Tibial artery (tissue), 4 donors: ENCODE data around the gene ANGPTL8.

Source experiments
- DNase-seq, 2 donors: peaks; one replicate each; pipeline ENCODE4 v3.0.0-alpha.2; 2019
- H3K27ac ChIP-seq, 2 donors: fragments of 200-600 bp; sonication (generic) in 1 of 2; 1 replicate in 1 of 2; 2 replicates in 1 of 2; pipeline ENCODE4 v1.5.1; 2018 to 2019; ENCODE audit warnings: mild to moderate bottlenecking in 1 of 2
- H3K27me3 ChIP-seq, 2 donors: fragments of 200-600 bp; sonication (generic) in 1 of 2; one replicate each; pipeline versions ENCODE4 v1.5.1 to v1.6.0; 2016 to 2019
- H3K36me3 ChIP-seq, 3 donors: fragments of 200-600 bp; sonication (generic) in 2 of 3; one replicate each; pipeline ENCODE4 v1.5.1; 2016 to 2019; ENCODE audit warnings: mild to moderate bottlenecking in 2 of 3
- H3K4me1 ChIP-seq, 4 donors: fragments of 200-600 bp; sonication (generic) in 2 of 4; 1 replicate in 3 of 4; 2 replicates in 1 of 4; pipeline ENCODE4 v1.5.1; 2016 to 2019
- H3K4me3 ChIP-seq, 2 donors: fragments of 200-600 bp; sonication (generic) in 1 of 2; 1 replicate in 1 of 2; 2 replicates in 1 of 2; pipeline ENCODE4 v1.5.1; 2018 to 2019; ENCODE audit warnings: mild to moderate bottlenecking in 2 of 2
- H3K9me3 ChIP-seq, 3 donors: fragments of 200-600 bp; sonication (generic) in 1 of 3; one replicate each; pipeline ENCODE4 v1.5.1; 2016 to 2019
- CTCF ChIP-seq, 2 experiments: fragments of 200-600 bp in 1 of 2; fragments of 450-650 bp in 1 of 2; IDR thresholded peaks; one replicate each; pipeline ENCODE4 v1.5.1; 2017 to 2019; ENCODE audit warnings: antibody characterized with exemption in 2 of 2, mild to moderate bottlenecking in 1 of 2, moderate library complexity in 1 of 2
- intact Hi-C: fragments of 100-400 bp; cut with DNase I; formaldehyde crosslinking; loops from one replicate; pipeline ENCODE4 v1.15.0; 2023; ENCODE audit warnings: low total_unique reads

The ANGPTL8 gene

GRCh38 chr19:11230621-11231386 lies 8.6 kb upstream of the ANGPTL8 start:
- H3K36me3 ChIP-seq, result peaks cover 7 to 90% (median 61%) of the 10 kb centered on the region in 3 donors
- H3K4me3 ChIP-seq, result no peak overlapping the region

GRCh38 chr19:11232555-11232954 lies 6.9 kb upstream of the ANGPTL8 start:
- Histone ChIP-seq H3K36me3 (peaks cover 7 to 88% (median 62%) of the 10 kb centered on the region in 3 donors), H3K4me1 (no peaks in the 10 kb centered on the region), H3K9me3 (no peaks in the 10 kb centered on the region), H3K27ac (no peak overlapping the region), H3K4me3 (no peak overlapping the region), H3K27me3 (no peaks in the 10 kb centered on the region)
- no peak for TF ChIP-seq CTCF (IDR thresholded peaks at IDR 0.05)
- no peak for DNase-seq
- intact Hi-C loops, result no loop called here

More at GRCh38 chr19:11230621-11231386, 8.6 kb upstream of the ANGPTL8 start:
- no peak for TF ChIP-seq CTCF (IDR thresholded peaks at IDR 0.05)
- no peaks in the 10 kb centered on the region for H3K9me3 ChIP-seq
- H3K27me3 ChIP-seq, result no peaks in the 10 kb centered on the region
- H3K4me1 ChIP-seq, result no peaks in the 10 kb centered on the region
- intact Hi-C loops, result no loop called here
- DNase-seq, result no peak
- H3K27ac ChIP-seq, result no peak overlapping the region

GRCh38 chr19:11233073-11233472 lies 6.3 kb upstream of the ANGPTL8 start:
- no peaks in the 10 kb centered on the region for H3K9me3 ChIP-seq

GRCh38 chr19:11234486-11235075 lies 4.8 kb upstream of the ANGPTL8 start:
- H3K27me3 ChIP-seq, result no peaks in the 10 kb centered on the region
- no peak overlapping the region for H3K27ac ChIP-seq
- no peak for DNase-seq
- TF ChIP-seq CTCF (IDR thresholded peaks at IDR 0.05), result no peak
- peaks cover 0 to 6% (median 0%) of the 10 kb centered on the region in 3 donors for H3K9me3 ChIP-seq
- H3K4me1 ChIP-seq, result no peaks in the 10 kb centered on the region
- peaks cover 10 to 94% (median 81%) of the 10 kb centered on the region in 3 donors for H3K36me3 ChIP-seq
- no peak overlapping the region for H3K4me3 ChIP-seq
- intact Hi-C loops, result no loop called here

More at GRCh38 chr19:11233073-11233472, 6.3 kb upstream of the ANGPTL8 start:
- no peak overlapping the region for H3K27ac ChIP-seq
- intact Hi-C loops, result no loop called here
- no peak overlapping the region for H3K4me3 ChIP-seq
- no peaks in the 10 kb centered on the region for H3K4me1 ChIP-seq
- TF ChIP-seq CTCF (IDR thresholded peaks at IDR 0.05), result no peak
- H3K27me3 ChIP-seq, result no peaks in the 10 kb centered on the region
- peaks cover 7 to 91% (median 66%) of the 10 kb centered on the region in 3 donors for H3K36me3 ChIP-seq
- no peak for DNase-seq

- TF ChIP-seq CTCF (IDR thresholded peaks at IDR 0.05), result no peak
- Histone ChIP-seq H3K9me3 (peaks cover 0 to 6% (median 0%) of the 10 kb centered on the region in 3 donors), H3K27ac (no peak overlapping the region), H3K36me3 (peaks cover 13 to 90% (median 78%) of the 10 kb centered on the region in 3 donors), H3K4me1 (no peaks in the 10 kb centered on the region), H3K4me3 (no peak overlapping the region), H3K27me3 (no peaks in the 10 kb centered on the region)
- intact Hi-C loops, result no loop called here
- DNase-seq, result no peak
Measured at GRCh38 chr19:11236324-11237301, 2.8 kb upstream of the ANGPTL8 start.
